Left colon (tissue), 2 donors: ENCODE measurements around the gene PPP1R9A. TPM values are rescaled to one million over a fixed set of nuclear protein-coding genes. Genes with fewer than 3 reads are reported as not detected.

Source experiments
- ATAC-seq: fragments of 200-7000 bp; cut with Tn5 transposase; one replicate; pipeline ENCODE4 v1.9.1; 2020; ENCODE audit warnings: mild to moderate bottlenecking, moderate library complexity
- DNase-seq, 2 donors: peaks; one replicate each; pipeline ENCODE4 v3.0.0-alpha.2; 2020
- intact Hi-C, 2 donors: fragments of 100-400 bp; cut with DNase I in 1 of 2; cut with micrococcal nuclease in 1 of 2; formaldehyde crosslinking; loops; one replicate each; pipeline versions ENCODE4 v1.11.2 to v1.14.0; 2022; cut with DNase I, micrococcal nuclease
- total RNA-seq, 2 donors: library from RNA; stranded (reverse); fragmentation: NEBNext Ultra II Directional; extraction: Animal tissue kit (Norgen Biotek cat#: 25700); gene quantifications; one replicate each; pipeline ENCODE4 v1.2.1, GENCODE V29; 2021
- donor health status: DM: no; HTN: no; CAD: no.
- donor health status: DM: yes; HTN: yes; CAD: no.

The PPP1R9A gene
- total RNA-seq, 2 donors from 2014 or later, result 24.0 to 24.5 TPM

GRCh38 chr7:95267754-95268153 lies 360.4 kb downstream of the PPP1R9A start:
- no peak for DNase-seq
- no peak for ATAC-seq

GRCh38 chr7:95269640-95270039 lies 362.2 kb downstream of the PPP1R9A start:
- ATAC-seq (no peak), DNase-seq (no peak)
- intact Hi-C loops, result no loop called here

More at GRCh38 chr7:95267754-95268153, 360.4 kb downstream of the PPP1R9A start:
- intact Hi-C loops, result no loop called here

- intact Hi-C loops, result no loop called here
- no peak for ATAC-seq
- DNase-seq, result no peak
Observed at GRCh38 chr7:95276114-95276513, 368.7 kb downstream of the PPP1R9A start.

- intact Hi-C loops, result no loop called here
- DNase-seq (no peak), ATAC-seq (no peak)
Observed at GRCh38 chr7:95279417-95279816, 372.0 kb downstream of the PPP1R9A start.

- intact Hi-C loops, result no loop called here
- ATAC-seq (no peak), DNase-seq (no peak)
Observed at GRCh38 chr7:95286096-95286495, 378.7 kb downstream of the PPP1R9A start.

- ATAC-seq, result no peak
- no peak for DNase-seq
- intact Hi-C loops, result no loop called here
Observed at GRCh38 chr7:95290166-95290830, 382.9 kb downstream of the PPP1R9A start.

- no peak for ATAC-seq
- DNase-seq, result no peak
- intact Hi-C loops, result no loop called here
Observed at GRCh38 chr7:95295397-95295796, 388.0 kb downstream of the PPP1R9A start.

GRCh38 chr7:95296456-95296855 lies 389.1 kb downstream of the PPP1R9A start:
- DNase-seq, result no peak
- intact Hi-C loops, result no loop called here
- no peak for ATAC-seq

- no peak for ATAC-seq
Observed at GRCh38 chr7:95297041-95297440, 389.6 kb downstream of the PPP1R9A start.

GRCh38 chr7:95298091-95298490 lies 390.7 kb downstream of the PPP1R9A start:
- DNase-seq (no peak), ATAC-seq (no peak)
- intact Hi-C loops, result no loop called here

More at GRCh38 chr7:95297041-95297440, 389.6 kb downstream of the PPP1R9A start:
- intact Hi-C loops, result no loop called here
- DNase-seq, result no peak

- no peak for DNase-seq
- intact Hi-C loops, result no loop called here
- ATAC-seq, result no peak
Observed at GRCh38 chr7:95303013-95303905, 395.9 kb downstream of the PPP1R9A start.

GRCh38 chr7:95304990-95305389 lies 397.6 kb downstream of the PPP1R9A start:
- DNase-seq, result no peak
- intact Hi-C loops, result no loop called here
- no peak for ATAC-seq

- intact Hi-C loops, result no loop called here
- DNase-seq, result no peak
- no peak for ATAC-seq
Observed at GRCh38 chr7:95309951-95310350, 402.6 kb downstream of the PPP1R9A start.

GRCh38 chr7:95311389-95311788 lies 404.0 kb downstream of the PPP1R9A start:
- DNase-seq (no peak), ATAC-seq (no peak)
- intact Hi-C loops, result no loop called here

- ATAC-seq (no peak), DNase-seq (no peak)
- intact Hi-C loops, result no loop called here
Observed at GRCh38 chr7:95312561-95312960, 405.2 kb downstream of the PPP1R9A start.

GRCh38 chr7:95316588-95316987 lies 409.2 kb downstream of the PPP1R9A start:
- DNase-seq (no peak), ATAC-seq (no peak)
- intact Hi-C loops, result no loop called here

GRCh38 chr7:95317546-95317945 lies 410.2 kb downstream of the PPP1R9A start:
- ATAC-seq, result no peak
- intact Hi-C loops, result no loop called here
- DNase-seq, result no peak

GRCh38 chr7:95317966-95318365 lies 410.6 kb downstream of the PPP1R9A start:
- DNase-seq, result no peak
- no peak for ATAC-seq
- intact Hi-C loops, result no loop called here

- ATAC-seq (no peak), DNase-seq (no peak)
- intact Hi-C loops, result no loop called here
Observed at GRCh38 chr7:95318501-95319100, 411.2 kb downstream of the PPP1R9A start.

- intact Hi-C loops, result no loop called here
- DNase-seq (no peak), ATAC-seq (no peak)
Observed at GRCh38 chr7:95319570-95319969, 412.2 kb downstream of the PPP1R9A start.
